SH-SY5Y (cell line): ENCODE data around the gene B3GNT3.

ENCODE experiments used
- GATA2 ChIP-seq: IDR thresholded peaks from 2 replicates; pipeline ENCODE4 v1.6.1; 2011; ENCODE audit warnings: mild to moderate bottlenecking, low read depth, low read length
- GATA3 ChIP-seq: IDR thresholded peaks from 2 replicates; pipeline ENCODE4 v1.6.1; 2011; ENCODE audit warnings: low read depth, mild to moderate bottlenecking, low read length, moderate library complexity

GRCh38 chr19:17772172-17772571 is 22.8 kb upstream of the B3GNT3 start:
- no peak for TF ChIP-seq GATA3
- no peak for TF ChIP-seq GATA2
